Measurements from ENCODE around the gene LCP1.

The LCP1 gene

GRCh38 chr13:46158222-46158621 lies 23.8 kb downstream of the LCP1 start:
- no peak for DNase-seq

DNA sequence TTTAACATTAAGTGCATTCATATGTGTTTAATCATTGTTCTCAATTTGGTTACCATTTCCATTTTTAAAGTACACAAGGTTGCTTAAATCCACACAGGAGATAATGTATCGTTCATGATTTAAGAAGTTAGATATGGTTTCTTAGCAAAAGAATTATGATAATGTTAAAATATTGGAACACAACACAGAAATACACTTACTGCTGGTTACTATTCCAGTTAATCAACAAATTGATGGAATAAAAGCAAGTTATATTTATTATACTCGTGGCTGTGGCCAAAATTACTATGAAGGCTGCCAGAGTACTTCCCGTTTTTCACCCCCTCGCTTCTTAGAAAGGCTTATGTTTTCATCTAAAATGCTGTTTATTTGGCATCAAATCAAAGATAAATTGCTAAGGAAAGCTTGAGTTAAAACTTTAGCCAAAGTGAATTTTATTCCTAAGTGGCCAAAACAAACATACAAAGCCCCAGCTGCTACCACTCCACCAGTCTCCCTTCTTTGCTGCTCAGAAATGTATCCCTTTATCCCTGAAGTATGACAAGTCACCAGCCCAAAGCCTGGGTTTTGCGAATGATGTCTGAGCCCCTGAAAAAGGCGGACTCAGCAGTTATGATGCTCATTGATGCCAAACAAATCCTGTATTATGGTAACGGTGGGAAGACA lies 27.7 kb downstream of the LCP1 start:
- DNase-seq = no peak

- DNase-seq = no peak
Observed at GRCh38 chr13:46152627-46153328, 29.2 kb downstream of the LCP1 start.

GRCh38 chr13:46150134-46150693 lies 31.8 kb downstream of the LCP1 start:
- no peak for DNase-seq

GRCh38 chr13:46149272-46150133 lies 32.5 kb downstream of the LCP1 start:
- DNase-seq = no peak

GRCh38 chr13:46146898-46147297 lies 35.1 kb downstream of the LCP1 start:
- DNase-seq = peak; percentile 39

DNA sequence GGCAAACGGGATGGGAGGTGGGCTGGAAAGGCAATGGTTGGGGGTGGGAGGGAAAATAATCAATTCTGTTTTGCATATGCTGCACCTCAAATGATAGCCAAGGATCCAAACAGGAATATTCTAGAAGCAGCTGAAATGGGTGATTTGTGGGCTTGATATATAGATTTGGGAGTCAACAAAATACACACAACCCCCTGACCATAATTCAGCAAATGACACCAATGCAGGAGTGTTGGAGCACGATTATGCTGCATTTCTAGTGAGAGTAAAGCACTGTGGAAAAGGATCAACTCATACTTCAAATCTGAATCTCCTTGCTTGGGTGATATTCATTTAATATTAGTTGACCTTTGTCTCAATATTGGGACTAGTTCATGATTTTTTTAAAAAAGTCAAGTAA lies 36.0 kb downstream of the LCP1 start:
- no peak for DNase-seq

DNA sequence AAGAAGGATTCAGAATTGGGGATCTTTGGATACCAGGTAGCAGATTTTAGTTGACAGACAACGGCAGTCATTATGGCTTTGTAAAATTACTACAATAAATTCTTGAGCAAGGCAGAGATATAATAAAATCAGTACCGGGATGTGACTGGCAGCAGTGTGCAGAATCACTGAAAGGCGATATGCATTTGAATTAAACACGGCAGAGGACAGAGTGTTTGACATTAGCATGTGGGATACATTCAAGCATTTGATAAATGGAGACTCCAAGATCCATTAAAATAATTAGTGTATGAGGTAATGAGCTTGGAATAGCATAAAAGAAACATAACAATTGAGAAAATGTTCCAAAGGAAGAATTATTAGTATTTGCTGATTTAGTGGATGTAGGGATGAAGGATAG lies 36.8 kb downstream of the LCP1 start:
- DNase-seq = no peak

GRCh38 chr13:46143184-46143701 lies 38.7 kb downstream of the LCP1 start:
- DNase-seq = no peak

DNA sequence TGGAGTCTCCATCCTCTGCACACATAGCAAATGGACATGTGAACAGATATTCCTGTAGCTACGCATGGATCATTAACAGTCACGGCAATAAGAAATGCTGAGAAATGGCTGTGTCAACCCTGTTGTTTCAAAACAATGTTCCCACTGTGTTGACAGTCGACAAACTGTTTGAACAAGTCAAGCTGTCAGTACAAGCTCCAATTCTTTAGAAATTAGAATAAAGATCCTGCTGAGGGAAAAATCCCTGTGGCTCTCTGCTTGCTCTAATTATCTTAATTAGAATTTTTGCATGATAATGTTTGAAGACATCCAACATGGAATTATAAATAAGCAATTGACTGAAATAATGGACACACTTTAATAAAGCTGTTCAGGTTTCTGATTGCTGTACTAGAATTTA lies 39.2 kb downstream of the LCP1 start:
- DNase-seq = no peak

- DNase-seq = no peak
Observed at GRCh38 chr13:46140044-46140443, 41.9 kb downstream of the LCP1 start.

DNA sequence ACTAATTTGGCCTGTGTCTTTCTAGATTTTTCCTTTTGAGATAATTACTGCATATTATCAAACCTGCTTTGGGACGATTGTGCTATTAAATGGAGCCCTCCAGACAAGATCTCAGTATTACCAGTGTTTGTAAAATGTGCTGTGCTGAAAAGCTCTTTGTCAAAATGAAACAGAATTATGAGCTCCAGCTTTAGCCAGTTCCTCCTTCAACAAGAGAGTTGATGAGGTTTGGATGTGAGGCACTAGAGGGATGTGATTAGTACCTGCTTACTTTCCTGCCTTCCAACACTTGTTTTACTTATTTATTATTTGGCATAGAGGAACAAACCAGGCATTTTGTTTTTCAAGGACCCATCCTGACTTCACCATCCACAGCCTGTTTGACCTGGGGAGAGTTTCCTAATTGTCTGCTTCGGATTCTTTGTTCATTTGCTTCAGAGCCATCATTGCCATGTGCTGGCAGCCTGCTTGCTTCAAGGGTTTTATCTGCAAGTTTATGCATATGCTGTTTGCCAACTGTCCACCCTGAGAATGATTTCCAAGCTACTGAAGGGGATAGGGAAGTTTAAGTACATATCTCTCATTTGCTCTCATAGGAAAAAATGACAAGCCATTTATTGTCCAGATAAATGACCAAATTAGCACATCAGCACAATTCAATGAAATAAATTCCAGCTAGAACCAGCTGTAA lies 44.2 kb downstream of the LCP1 start:
- DNase-seq = no peak

DNA sequence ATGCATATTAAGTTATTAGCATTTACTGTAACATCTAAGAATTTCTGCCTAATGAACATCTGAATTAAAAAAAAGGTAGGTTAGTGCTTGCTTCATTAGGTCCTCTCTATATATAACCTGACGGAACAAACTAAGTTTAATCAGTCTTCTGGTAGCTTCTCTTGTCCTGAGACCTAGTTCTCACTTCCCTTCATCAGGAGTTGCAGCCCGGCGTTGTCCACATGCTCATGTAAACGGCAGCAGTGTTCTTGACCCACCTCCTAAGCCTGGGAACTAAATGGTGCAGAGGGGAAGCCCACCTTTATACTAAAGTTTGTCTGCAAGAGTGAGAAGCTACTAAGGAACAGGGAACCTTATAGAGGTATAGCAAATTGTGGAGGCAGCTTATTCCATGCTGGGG lies 45.3 kb downstream of the LCP1 start:
- DNase-seq = no peak

GRCh38 chr13:46134961-46135522 lies 46.9 kb downstream of the LCP1 start:
- peak; percentile 43 for DNase-seq

DNA sequence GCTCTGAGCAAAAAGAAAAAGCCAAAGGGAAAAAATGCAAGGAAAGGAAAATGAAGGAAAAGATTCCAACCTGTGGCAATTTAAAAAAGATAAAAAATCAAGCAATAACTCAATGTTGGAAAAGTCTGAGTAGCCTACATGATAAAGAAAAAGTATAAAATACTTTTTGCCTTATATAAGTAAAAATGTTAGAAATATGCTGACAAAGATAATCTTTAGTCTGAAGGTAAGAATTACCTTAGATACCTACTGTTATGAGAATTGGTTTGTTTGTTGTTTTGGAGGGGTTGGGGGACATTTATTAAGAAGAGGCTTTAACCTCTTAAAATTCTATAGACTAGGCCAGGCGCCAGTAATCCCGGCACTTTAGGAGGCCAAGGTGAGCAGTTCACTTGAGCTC lies 47.5 kb downstream of the LCP1 start:
- no peak for DNase-seq

DNA sequence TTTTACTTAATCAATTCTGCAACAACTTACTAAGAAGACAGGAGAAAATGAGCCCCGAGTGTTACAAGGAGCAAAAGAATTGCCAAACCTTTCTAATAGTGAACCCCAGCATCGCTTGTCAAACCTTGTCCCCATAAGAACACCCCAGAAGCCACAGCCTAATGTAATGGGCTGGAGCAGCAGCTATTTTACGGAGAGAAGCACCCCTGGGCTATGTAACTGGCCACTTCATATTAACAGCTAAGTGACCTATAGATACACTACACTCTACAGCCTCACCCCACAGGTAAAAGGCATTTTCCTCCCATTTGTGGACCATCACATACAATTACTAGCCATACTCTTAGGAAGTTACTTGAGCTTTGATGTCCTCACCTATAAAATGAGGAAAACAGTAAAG lies 49.9 kb downstream of the LCP1 start:
- no peak for DNase-seq

DNA sequence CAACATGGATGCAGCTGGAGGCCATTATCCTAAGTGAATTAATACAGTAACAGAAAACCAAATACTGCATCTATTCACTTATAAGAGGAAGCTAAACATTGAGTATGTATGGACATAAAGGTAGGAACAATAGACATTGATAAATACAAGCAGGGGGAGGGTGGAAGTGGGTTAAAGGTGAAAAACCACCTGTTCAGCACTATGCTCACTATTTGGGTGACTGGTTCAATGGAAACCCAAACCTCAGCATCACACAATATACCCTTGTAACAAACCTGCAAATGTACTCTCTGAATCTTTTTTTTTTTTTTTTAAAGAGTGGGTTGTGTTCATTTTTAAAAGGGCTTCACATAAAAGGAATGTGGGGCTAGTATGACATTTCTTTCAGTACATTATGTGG lies 50.3 kb downstream of the LCP1 start:
- DNase-seq = no peak

- no peak for DNase-seq
Observed at GRCh38 chr13:46129955-46130618, 51.9 kb downstream of the LCP1 start.

DNA sequence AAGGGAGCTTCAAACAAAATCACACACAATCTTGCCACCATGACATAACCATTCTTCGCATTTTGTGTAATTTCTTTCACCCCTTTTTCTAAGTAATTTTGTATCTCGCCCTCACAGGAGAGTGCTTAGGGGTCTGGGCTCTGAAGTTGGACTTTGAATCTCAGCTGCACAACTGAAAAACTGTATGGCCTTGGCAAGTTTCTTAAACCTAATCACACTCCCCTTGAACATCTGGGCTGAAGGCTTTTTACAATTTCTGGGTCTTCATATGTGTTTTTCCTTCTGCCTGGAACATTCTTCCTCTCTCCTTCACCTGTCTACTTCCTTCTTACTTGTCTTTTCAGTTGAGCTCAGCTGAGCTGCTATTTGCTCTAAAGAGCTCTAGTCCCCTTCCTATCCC lies 52.9 kb downstream of the LCP1 start:
- no peak for DNase-seq

DNA sequence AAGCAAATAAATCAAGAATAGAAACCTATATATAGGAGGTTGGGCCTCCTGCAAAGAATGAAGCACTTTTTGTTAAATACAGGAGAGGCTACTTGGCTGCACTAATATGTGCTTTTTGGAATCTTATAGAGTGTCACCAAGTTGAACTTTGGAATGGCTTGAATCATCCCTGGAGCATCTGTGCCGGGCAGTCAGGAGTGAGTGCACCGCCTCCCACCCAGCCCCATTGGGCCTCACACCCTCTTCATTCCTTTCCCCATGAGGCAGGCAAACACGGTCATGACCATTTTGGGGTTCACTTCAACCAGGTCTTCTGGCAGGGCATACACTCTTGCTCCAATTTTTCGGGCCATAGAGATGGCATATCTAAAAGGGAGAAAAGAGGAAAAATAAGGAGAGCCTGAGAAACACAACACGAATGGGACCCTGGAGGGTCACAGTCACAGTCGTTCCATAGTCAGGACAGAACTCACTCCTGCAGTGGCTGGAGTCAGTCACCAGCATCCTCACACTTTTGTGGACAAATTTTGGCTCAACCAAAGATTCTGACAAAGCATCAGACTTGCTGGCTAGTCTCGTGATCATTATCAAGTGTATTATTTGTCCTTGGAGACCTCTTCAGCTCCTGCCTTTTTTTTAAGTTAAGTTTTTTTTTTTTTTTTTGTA lies 54.5 kb downstream of the LCP1 start:
- no peak for DNase-seq
